ENCODE data around the gene MEP1A. TPM values are rescaled to one million over a fixed set of nuclear protein-coding genes. Genes with fewer than 3 reads are reported as not detected.

The MEP1A gene
- polyA plus RNA-seq, 10 donors = 0.30 TPM; not detected in 9

Other genes starting within 250 kb of the MEP1A start
- 1 to 10 TPM; 1.5 to 3.1 (median 2.2) TPM for gene CYP39A1, start 140.6 kb upstream of the MEP1A start, polyA plus RNA-seq (ENCODE audit: insufficient read length in 10 of 10)
- 10 to 100 TPM in 9 of 10 donors, 1 to 10 TPM in 1; 9.9 to 33.8 (median 14.8) TPM for gene SLC25A27, start 140.4 kb upstream of the MEP1A start, polyA plus RNA-seq (ENCODE audit: insufficient read length in 10 of 10)
- 1 to 10 TPM in 4 of 10 donors, under 1 TPM in 6; 0.37 to 1.8 (median 0.82) TPM for gene TDRD6, start 105.5 kb upstream of the MEP1A start, polyA plus RNA-seq (ENCODE audit: insufficient read length in 10 of 10)
- 1 to 10 TPM; 1.5 to 2.7 (median 1.8) TPM for gene PLA2G7, start 58.0 kb upstream of the MEP1A start, polyA plus RNA-seq (ENCODE audit: insufficient read length in 10 of 10)
- gene ANKRD66, start 46.5 kb upstream of the MEP1A start, polyA plus RNA-seq (ENCODE audit: insufficient read length in 10 of 10) = 1 to 10 TPM in 5 of 10 donors, under 1 TPM in 5; 0.45 to 1.6 (median 0.96) TPM
- gene ADGRF5, start 128.5 kb downstream of the MEP1A start, polyA plus RNA-seq (ENCODE audit: insufficient read length in 10 of 10) = 10 to 100 TPM; 17.2 to 37.3 (median 28.2) TPM
- under 1 TPM in 7 of 10 donors, not detected in 3; 0.07 to 0.22 (median 0.14) TPM for gene ADGRF1, start 248.9 kb downstream of the MEP1A start, polyA plus RNA-seq (ENCODE audit: insufficient read length in 10 of 10)

Data from muscle of back (tissue), 10 donors.